Tibial artery (tissue), 4 donors: ENCODE measurements around the gene PHF19.

ENCODE experiments used
- DNase-seq, 2 donors: peaks; one replicate each; pipeline ENCODE4 v3.0.0-alpha.2; 2019
- H3K27ac ChIP-seq, 2 donors: fragments of 200-600 bp; sonication (generic) in 1 of 2; 1 replicate in 1 of 2; 2 replicates in 1 of 2; pipeline ENCODE4 v1.5.1; 2018 to 2019; ENCODE audit warnings: mild to moderate bottlenecking in 1 of 2
- H3K27me3 ChIP-seq, 2 donors: fragments of 200-600 bp; sonication (generic) in 1 of 2; one replicate each; pipeline versions ENCODE4 v1.5.1 to v1.6.0; 2016 to 2019
- H3K36me3 ChIP-seq, 3 donors: fragments of 200-600 bp; sonication (generic) in 2 of 3; one replicate each; pipeline ENCODE4 v1.5.1; 2016 to 2019; ENCODE audit warnings: mild to moderate bottlenecking in 2 of 3
- H3K4me1 ChIP-seq, 4 donors: fragments of 200-600 bp; sonication (generic) in 2 of 4; 1 replicate in 3 of 4; 2 replicates in 1 of 4; pipeline ENCODE4 v1.5.1; 2016 to 2019
- H3K4me3 ChIP-seq, 2 donors: fragments of 200-600 bp; sonication (generic) in 1 of 2; 1 replicate in 1 of 2; 2 replicates in 1 of 2; pipeline ENCODE4 v1.5.1; 2018 to 2019; ENCODE audit warnings: mild to moderate bottlenecking in 2 of 2
- H3K9me3 ChIP-seq, 3 donors: fragments of 200-600 bp; sonication (generic) in 1 of 3; one replicate each; pipeline ENCODE4 v1.5.1; 2016 to 2019
- CTCF ChIP-seq, 2 experiments: fragments of 200-600 bp in 1 of 2; fragments of 450-650 bp in 1 of 2; IDR thresholded peaks; one replicate each; pipeline ENCODE4 v1.5.1; 2017 to 2019; ENCODE audit warnings: antibody characterized with exemption in 2 of 2, mild to moderate bottlenecking in 1 of 2, moderate library complexity in 1 of 2
- intact Hi-C: fragments of 100-400 bp; cut with DNase I; formaldehyde crosslinking; loops from one replicate; pipeline ENCODE4 v1.15.0; 2023; ENCODE audit warnings: low total_unique reads

Gene PHF19

DNA sequence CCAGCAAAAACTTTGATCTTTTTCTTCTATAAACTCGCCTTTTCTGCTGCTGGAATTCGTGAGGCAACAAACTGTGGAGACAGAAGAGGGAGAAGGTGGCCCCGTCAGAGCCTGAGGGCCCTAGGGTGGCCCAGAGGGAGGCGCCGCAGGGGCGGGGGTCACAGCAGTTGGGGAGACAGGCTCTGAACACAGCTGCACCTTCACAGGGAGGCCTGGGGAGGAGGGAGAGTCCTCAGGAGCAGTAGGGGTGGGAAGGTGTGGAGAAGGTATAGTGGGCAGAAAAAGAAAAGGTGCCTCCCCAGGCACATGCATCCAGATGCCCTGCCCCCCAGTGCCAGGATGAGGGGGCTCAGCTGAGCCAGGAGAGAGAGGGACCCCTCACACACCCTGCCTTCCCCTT lies 15.1 kb downstream of the PHF19 start:
- Histone ChIP-seq H3K4me3 (no peak overlapping the region), H3K27me3 (no peaks in the 10 kb centered on the region), H3K27ac (no peak overlapping the region), H3K9me3 (no peaks in the 10 kb centered on the region), H3K36me3 (peaks cover 45 to 95% (median 85%) of the 10 kb centered on the region in 3 donors), H3K4me1 (no peaks in the 10 kb centered on the region)
- intact Hi-C loops, result loop anchor here (10.0 kb wide), 1 partner anchor 213 kb away; the partner anchor contains the start of gene CNTRL
- no peak for DNase-seq
- no peak for TF ChIP-seq CTCF (IDR thresholded peaks at IDR 0.05)

- Histone ChIP-seq H3K9me3 (no peaks in the 10 kb centered on the region), H3K4me3 (no peak overlapping the region), H3K27ac (no peak overlapping the region), H3K27me3 (no peaks in the 10 kb centered on the region), H3K4me1 (no peaks in the 10 kb centered on the region), H3K36me3 (peaks cover 45 to 87% (median 69%) of the 10 kb centered on the region in 3 donors)
- intact Hi-C loops, result loop anchor here (10.0 kb wide), 1 partner anchor 215 kb away; the partner anchor contains the start of gene CNTRL
- no peak for DNase-seq
- TF ChIP-seq CTCF (IDR thresholded peaks at IDR 0.05), result no peak
These were observed 16.9 kb downstream of the PHF19 start for GRCh38 chr9:120860083-120860482.

- intact Hi-C loops, result no loop called here
- no peak overlapping the region for H3K4me3 ChIP-seq
- no peaks in the 10 kb centered on the region for H3K4me1 ChIP-seq
- DNase-seq, result no peak
- H3K27me3 ChIP-seq, result no peaks in the 10 kb centered on the region
- no peak for TF ChIP-seq CTCF (IDR thresholded peaks at IDR 0.05)
- no peak overlapping the region for H3K27ac ChIP-seq
- H3K9me3 ChIP-seq, result no peaks in the 10 kb centered on the region
- H3K36me3 ChIP-seq, result peaks cover 45 to 85% (median 68%) of the 10 kb centered on the region in 3 donors
These were observed 17.6 kb downstream of the PHF19 start for GRCh38 chr9:120859361-120859760.

DNA sequence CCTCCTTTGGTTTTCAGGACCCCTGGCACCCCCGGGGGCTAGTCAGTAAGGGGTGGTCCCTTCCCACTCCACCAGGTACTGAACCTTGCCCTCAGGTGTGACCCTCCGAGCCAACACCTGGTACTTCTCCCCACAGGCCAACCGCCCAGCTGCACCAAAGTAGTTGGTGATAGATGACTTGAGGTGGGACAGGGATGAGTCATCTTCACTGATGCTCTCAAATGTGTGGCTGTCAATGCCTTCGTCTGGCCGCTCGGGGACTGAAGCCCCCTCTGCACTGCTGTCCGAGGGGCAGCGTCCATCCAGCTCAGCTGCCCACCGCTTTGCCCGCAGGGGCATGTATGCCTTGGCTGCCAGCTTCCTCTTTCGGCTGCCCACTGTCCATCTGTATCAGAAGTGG lies 19.1 kb downstream of the PHF19 start:
- H3K4me1 ChIP-seq, result no peaks in the 10 kb centered on the region
- H3K27ac ChIP-seq, result no peak overlapping the region
- H3K27me3 ChIP-seq, result no peaks in the 10 kb centered on the region
- intact Hi-C loops, result no loop called here
- peaks cover 44 to 83% (median 59%) of the 10 kb centered on the region in 3 donors for H3K36me3 ChIP-seq
- no peak for DNase-seq
- no peak overlapping the region for H3K4me3 ChIP-seq
- TF ChIP-seq CTCF (IDR thresholded peaks at IDR 0.05), result no peak
- H3K9me3 ChIP-seq, result no peaks in the 10 kb centered on the region

GRCh38 chr9:120857481-120857880 lies 19.5 kb downstream of the PHF19 start:
- Histone ChIP-seq H3K27me3 (no peaks in the 10 kb centered on the region), H3K9me3 (no peaks in the 10 kb centered on the region), H3K27ac (no peak overlapping the region), H3K4me1 (no peaks in the 10 kb centered on the region), H3K4me3 (no peak overlapping the region), H3K36me3 (peaks cover 40 to 79% (median 56%) of the 10 kb centered on the region in 3 donors)
- DNase-seq, result no peak
- no peak for TF ChIP-seq CTCF (IDR thresholded peaks at IDR 0.05)
- intact Hi-C loops, result no loop called here

- H3K27me3 ChIP-seq, result no peaks in the 10 kb centered on the region
- H3K4me1 ChIP-seq, result no peaks in the 10 kb centered on the region
- H3K9me3 ChIP-seq, result no peaks in the 10 kb centered on the region
- no peak overlapping the region for H3K27ac ChIP-seq
- peaks cover 36 to 75% (median 50%) of the 10 kb centered on the region in 3 donors for H3K36me3 ChIP-seq
- H3K4me3 ChIP-seq, result no peak overlapping the region
- no peak for TF ChIP-seq CTCF (IDR thresholded peaks at IDR 0.05)
- intact Hi-C loops, result no loop called here
- no peak for DNase-seq
These were observed 20.3 kb downstream of the PHF19 start for GRCh38 chr9:120856700-120857099.
